ENCODE results near the gene DRAXIN. TPM values are rescaled to one million over a fixed set of nuclear protein-coding genes. Genes with fewer than 3 reads are reported as not detected.

Gene DRAXIN
- polyA plus RNA-seq, 1 donor from 2014 or later = 33.5 TPM

- TF ChIP-seq SMC3 (conservative IDR thresholded peaks at IDR 0.05; ENCODE audit: poor library complexity) (peak; percentile 41), REST (IDR thresholded peaks at IDR 0.05; ENCODE audit: borderline replicate concordance) (no peak), EP300 (conservative IDR thresholded peaks at IDR 0.05; ENCODE audit: poor library complexity, severe bottlenecking) (no peak), EZH2 (IDR thresholded peaks at IDR 0.05; ENCODE audit: borderline replicate concordance, insufficient read depth, low read length, poor library complexity, severe bottlenecking) (no peak), POLR2AphosphoS5 (IDR thresholded peaks at IDR 0.05) (no peak), MXI1 (conservative IDR thresholded peaks at IDR 0.05; ENCODE audit: poor library complexity, severe bottlenecking) (no peak), TAF1 (IDR thresholded peaks at IDR 0.05; ENCODE audit: low read depth) (no peak), CTCF (IDR thresholded peaks at IDR 0.05; ENCODE audit: poor library complexity, severe bottlenecking) (peak; percentile 49), RAD21 (conservative IDR thresholded peaks at IDR 0.05) (peak; percentile 43)
- Histone ChIP-seq H3F3A (ENCODE audit: insufficient read depth, low read length, poor library complexity, severe bottlenecking) (no peaks in the 10 kb centered on the region), H3K27ac (ENCODE audit: low read length) (no peak overlapping the region), H3K79me2 (replicated peaks; ENCODE audit: insufficient read depth, low read length) (no peaks in the 10 kb centered on the region), H3K9me2 (ENCODE audit: insufficient read depth, low read length) (no peaks in the 10 kb centered on the region), H3K9ac (ENCODE audit: low read length) (no peak overlapping the region), H3K4me3 (ENCODE audit: low read length) (no peak overlapping the region), H3K36me3 (ENCODE audit: insufficient read depth, low read length) (no peaks in the 10 kb centered on the region), H3K4me2 (ENCODE audit: low read length) (no peak overlapping the region), H3K9me3 (ENCODE audit: low read length) (no peaks in the 10 kb centered on the region), H4K20me1 (ENCODE audit: insufficient read depth) (no peaks in the 10 kb centered on the region), H3K27me3 (ENCODE audit: insufficient read depth, low read depth, low read length) (no peaks in the 10 kb centered on the region), H2AFZ (ENCODE audit: low read depth, low read length) (no peak overlapping the region)
Observed at GRCh38 chr1:11650331-11650991, 41.0 kb upstream of the DRAXIN start.

- Histone ChIP-seq H3K9me3 (ENCODE audit: low read length) (no peaks in the 10 kb centered on the region), H3K9me2 (ENCODE audit: insufficient read depth, low read length) (no peaks in the 10 kb centered on the region), H3K79me2 (replicated peaks; ENCODE audit: insufficient read depth, low read length) (no peaks in the 10 kb centered on the region), H3K4me2 (ENCODE audit: low read length) (no peak overlapping the region), H3F3A (ENCODE audit: insufficient read depth, low read length, poor library complexity, severe bottlenecking) (no peaks in the 10 kb centered on the region), H3K4me3 (ENCODE audit: low read length) (no peak overlapping the region), H3K27ac (ENCODE audit: low read length) (no peak overlapping the region), H3K27me3 (ENCODE audit: insufficient read depth, low read depth, low read length) (no peaks in the 10 kb centered on the region), H4K20me1 (ENCODE audit: insufficient read depth) (no peaks in the 10 kb centered on the region), H3K9ac (ENCODE audit: low read length) (no peak overlapping the region), H2AFZ (ENCODE audit: low read depth, low read length) (no peak overlapping the region), H3K36me3 (ENCODE audit: insufficient read depth, low read length) (no peaks in the 10 kb centered on the region)
- no peak for TF ChIP-seq TAF1 (IDR thresholded peaks at IDR 0.05; ENCODE audit: low read depth)
- TF ChIP-seq REST (IDR thresholded peaks at IDR 0.05; ENCODE audit: borderline replicate concordance) = no peak
- TF ChIP-seq SMC3 (conservative IDR thresholded peaks at IDR 0.05; ENCODE audit: poor library complexity) = no peak
- no peak for TF ChIP-seq EZH2 (IDR thresholded peaks at IDR 0.05; ENCODE audit: borderline replicate concordance, insufficient read depth, low read length, poor library complexity, severe bottlenecking)
- no peak for TF ChIP-seq MXI1 (conservative IDR thresholded peaks at IDR 0.05; ENCODE audit: poor library complexity, severe bottlenecking)
- TF ChIP-seq POLR2AphosphoS5 (IDR thresholded peaks at IDR 0.05) = no peak
- no peak for TF ChIP-seq CTCF (IDR thresholded peaks at IDR 0.05; ENCODE audit: poor library complexity, severe bottlenecking)
- no peak for TF ChIP-seq RAD21 (conservative IDR thresholded peaks at IDR 0.05)
- no peak for TF ChIP-seq EP300 (conservative IDR thresholded peaks at IDR 0.05; ENCODE audit: poor library complexity, severe bottlenecking)
Observed at GRCh38 chr1:11651017-11651416, 40.5 kb upstream of the DRAXIN start.

Data from neural cell (in vitro differentiated cells).